Stomach (tissue), 4 donors: Measurements from ENCODE around the gene SELENOT.

Source experiments
- POLR2A ChIP-seq, 4 donors: fragments of 450-650 bp; IDR thresholded peaks; one replicate each; pipeline ENCODE4 v1.6.1; 2016; ENCODE audit warnings: antibody characterized with exemption in 4 of 4, control low read depth in 2 of 4, mild to moderate bottlenecking in 1 of 4, moderate library complexity in 1 of 4
- TF ChIP-seq, protein P1 (sequence below), 7 experiments: fragments of 450-650 bp in 4 of 7; fragments of 200-600 bp in 3 of 7; sonication (generic) in 3 of 7; IDR thresholded peaks; one replicate each; pipeline ENCODE4 v1.5.1; 2016 to 2019; ENCODE audit warnings: antibody characterized with exemption in 7 of 7, control low read depth in 2 of 7, mild to moderate bottlenecking in 1 of 7

DNA sequence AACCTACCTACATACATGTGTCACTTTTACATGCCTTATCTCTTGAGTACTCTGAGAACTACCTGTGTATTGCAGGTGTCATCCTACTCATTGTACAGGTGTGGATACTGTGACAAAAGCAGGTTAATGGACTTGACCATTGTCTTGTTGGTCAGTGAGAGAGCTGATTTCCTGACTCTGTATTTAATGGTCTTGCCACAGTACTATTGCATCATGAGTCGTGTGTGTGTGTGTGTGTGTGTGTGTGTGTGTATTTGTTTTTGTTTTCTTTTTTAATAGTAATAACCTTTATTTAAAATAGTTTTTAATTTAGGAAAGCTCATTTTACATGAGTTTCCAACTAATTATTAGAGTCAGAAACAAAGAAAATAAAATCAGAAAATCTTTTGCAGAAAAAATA is 7.7 kb downstream of the SELENOT start:
- TF ChIP-seq POLR2A (IDR thresholded peaks at IDR 0.05): no peak
- TF ChIP-seq, protein P1, sequence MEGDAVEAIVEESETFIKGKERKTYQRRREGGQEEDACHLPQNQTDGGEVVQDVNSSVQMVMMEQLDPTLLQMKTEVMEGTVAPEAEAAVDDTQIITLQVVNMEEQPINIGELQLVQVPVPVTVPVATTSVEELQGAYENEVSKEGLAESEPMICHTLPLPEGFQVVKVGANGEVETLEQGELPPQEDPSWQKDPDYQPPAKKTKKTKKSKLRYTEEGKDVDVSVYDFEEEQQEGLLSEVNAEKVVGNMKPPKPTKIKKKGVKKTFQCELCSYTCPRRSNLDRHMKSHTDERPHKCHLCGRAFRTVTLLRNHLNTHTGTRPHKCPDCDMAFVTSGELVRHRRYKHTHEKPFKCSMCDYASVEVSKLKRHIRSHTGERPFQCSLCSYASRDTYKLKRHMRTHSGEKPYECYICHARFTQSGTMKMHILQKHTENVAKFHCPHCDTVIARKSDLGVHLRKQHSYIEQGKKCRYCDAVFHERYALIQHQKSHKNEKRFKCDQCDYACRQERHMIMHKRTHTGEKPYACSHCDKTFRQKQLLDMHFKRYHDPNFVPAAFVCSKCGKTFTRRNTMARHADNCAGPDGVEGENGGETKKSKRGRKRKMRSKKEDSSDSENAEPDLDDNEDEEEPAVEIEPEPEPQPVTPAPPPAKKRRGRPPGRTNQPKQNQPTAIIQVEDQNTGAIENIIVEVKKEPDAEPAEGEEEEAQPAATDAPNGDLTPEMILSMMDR (IDR thresholded peaks at IDR 0.05): no peak
